HG03442 (cell line): Measurements from ENCODE around the gene PLXNA2.

Experiments used
- ATAC-seq: cut with Tn5 transposase; IDR thresholded peaks from one replicate; pipeline ENCODE4 v1.9.1; 2021; ENCODE audit warnings: mild to moderate bottlenecking, moderate library complexity; ENCODE audit not compliant: unreplicated experiment

Gene PLXNA2

GRCh38 chr1:208265525-208265924 lies 21.3 kb upstream of the PLXNA2 start:
- ATAC-seq = no peak

- ATAC-seq = no peak
Measured at GRCh38 chr1:208265122-208265469, 20.9 kb upstream of the PLXNA2 start.

GRCh38 chr1:208264469-208265121 lies 20.4 kb upstream of the PLXNA2 start:
- ATAC-seq = no peak

GRCh38 chr1:208261874-208262273 lies 17.7 kb upstream of the PLXNA2 start:
- ATAC-seq = no peak

GRCh38 chr1:208258277-208258676 lies 14.1 kb upstream of the PLXNA2 start:
- ATAC-seq = no peak

GRCh38 chr1:208257351-208257750 lies 13.2 kb upstream of the PLXNA2 start:
- no peak for ATAC-seq

GRCh38 chr1:208256556-208256955 lies 12.4 kb upstream of the PLXNA2 start:
- ATAC-seq = no peak

GRCh38 chr1:208256091-208256490 lies 11.9 kb upstream of the PLXNA2 start:
- ATAC-seq = no peak

- no peak for ATAC-seq
Measured at GRCh38 chr1:208254862-208255261, 10.7 kb upstream of the PLXNA2 start.

- no peak for ATAC-seq
Measured at GRCh38 chr1:208254376-208254775, 10.2 kb upstream of the PLXNA2 start.

GRCh38 chr1:208252836-208253576 lies 8.8 kb upstream of the PLXNA2 start:
- ATAC-seq = no peak

GRCh38 chr1:208251911-208252835 lies 8.0 kb upstream of the PLXNA2 start:
- ATAC-seq = no peak

GRCh38 chr1:208251015-208251414 lies 6.8 kb upstream of the PLXNA2 start:
- no peak for ATAC-seq

- ATAC-seq = no peak
Measured at GRCh38 chr1:208250613-208251012, 6.4 kb upstream of the PLXNA2 start.

GRCh38 chr1:208248991-208249696 lies 5.0 kb upstream of the PLXNA2 start:
- ATAC-seq = no peak

- no peak for ATAC-seq
Measured at GRCh38 chr1:208248307-208248801, 4.2 kb upstream of the PLXNA2 start.

- no peak for ATAC-seq
Measured at GRCh38 chr1:208247696-208248095, 3.5 kb upstream of the PLXNA2 start.

GRCh38 chr1:208245185-208245705 lies 1.1 kb upstream of the PLXNA2 start:
- peak; percentile 78 for ATAC-seq

GRCh38 chr1:208243527-208243966 lies 637 bp downstream of the PLXNA2 start:
- ATAC-seq = no peak

GRCh38 chr1:208242941-208243526 lies 1.1 kb downstream of the PLXNA2 start:
- no peak for ATAC-seq
